ENCODE data around the gene SORD. TPM values are rescaled to one million over a fixed set of nuclear protein-coding genes. Genes with fewer than 3 reads are reported as not detected.

Gene SORD
- total and polyA plus RNA-seq, 10 of the 15 experiments (the other 5 are each of a cell fraction or from before 2014, with no cell fraction given) = 7.5 to 51.6 (median 40.1) TPM

DNA sequence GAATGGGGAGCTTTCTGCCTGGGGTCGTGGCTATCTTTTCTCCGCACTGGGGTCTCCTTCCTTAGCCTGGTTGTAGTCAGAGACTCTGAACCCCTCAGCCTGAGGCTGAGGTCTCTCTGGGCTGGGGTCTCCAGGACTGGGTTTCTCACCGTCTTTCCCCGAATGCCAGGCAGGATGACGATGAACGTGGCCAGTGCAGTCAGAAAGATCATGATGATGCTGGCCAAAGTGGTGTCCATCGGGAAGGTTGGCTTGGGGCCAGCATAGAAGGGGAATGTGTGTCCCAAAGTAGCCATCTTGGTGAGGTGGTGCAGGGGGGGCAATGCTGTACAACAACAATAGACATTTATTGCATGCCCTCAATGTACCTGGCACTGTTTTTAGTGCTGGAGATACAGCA is 99.7 kb downstream of the SORD start:
- ChIA-PET CTCF (interaction anchor here (1.2 to 5.0 kb wide), 6 partner anchors 13 to 335 kb away, joined by 3 to 21 read pairs (median 4); no protein-coding TSS in a partner anchor), POLR2A (no interaction called here), SMC1A (ENCODE audit: uncharacterized antibody, unreplicated experiment) (interaction anchor here (0.6 kb wide), 1 partner anchor 10 kb away, joined by 3 read pairs; no protein-coding TSS in a partner anchor), RAD21 (ENCODE audit: unreplicated experiment) (no interaction called here)
- peaks cover 0 to 2% of the 10 kb centered on the region in 2 experiments for H3K27me3 ChIP-seq (replicated peaks in 1 of 2; ENCODE audit: control insufficient read depth in 2 of 2, insufficient read depth in 2 of 2, low read length in 1 of 2)
- H3K9me3 ChIP-seq (replicated peaks; ENCODE audit: control insufficient read depth, insufficient read depth, low read length) = no peaks in the 10 kb centered on the region
- no peaks in the 10 kb centered on the region for H3K79me2 ChIP-seq (ENCODE audit: control insufficient read depth, insufficient read depth, low read length)
- no peak overlapping the region for H3K27ac ChIP-seq (ENCODE audit: control insufficient read depth, insufficient read depth)
- H2AFZ ChIP-seq (ENCODE audit: control insufficient read depth, low read depth, low read length) = no peak overlapping the region
- ATAC-seq = no peak
- H3K4me3 ChIP-seq = no peak overlapping the region
- WGBS (ENCODE audit: insufficient coverage, insufficient replicate concordance, low lambda C conversion rate, missing lambda C conversion rate) = 56% methylated on average over 7 of the region's 7 CpGs
- DNase-seq (ENCODE audit: low read depth, low spot score) = no peak
- H4K20me1 ChIP-seq (ENCODE audit: control insufficient read depth, insufficient read depth) = no peaks in the 10 kb centered on the region
- intact Hi-C loops (cut with micrococcal nuclease; ENCODE audit: unreplicated experiment) = loop anchor here (10.0 kb wide), 1 partner anchor 148 kb away; no protein-coding TSS in a partner anchor
- TF ChIP-seq PAX8 (IDR thresholded peaks at IDR 0.05) (no peak), ZNF622 (IDR thresholded peaks at IDR 0.05) (no peak), ZBED1 (IDR thresholded peaks at IDR 0.05; ENCODE audit: borderline replicate concordance) (no peak), CBFB (IDR thresholded peaks at IDR 0.05; ENCODE audit: low read depth) (no peak), YBX1 (IDR thresholded peaks at IDR 0.05) (no peak)
- TF ChIP-seq, protein P1, sequence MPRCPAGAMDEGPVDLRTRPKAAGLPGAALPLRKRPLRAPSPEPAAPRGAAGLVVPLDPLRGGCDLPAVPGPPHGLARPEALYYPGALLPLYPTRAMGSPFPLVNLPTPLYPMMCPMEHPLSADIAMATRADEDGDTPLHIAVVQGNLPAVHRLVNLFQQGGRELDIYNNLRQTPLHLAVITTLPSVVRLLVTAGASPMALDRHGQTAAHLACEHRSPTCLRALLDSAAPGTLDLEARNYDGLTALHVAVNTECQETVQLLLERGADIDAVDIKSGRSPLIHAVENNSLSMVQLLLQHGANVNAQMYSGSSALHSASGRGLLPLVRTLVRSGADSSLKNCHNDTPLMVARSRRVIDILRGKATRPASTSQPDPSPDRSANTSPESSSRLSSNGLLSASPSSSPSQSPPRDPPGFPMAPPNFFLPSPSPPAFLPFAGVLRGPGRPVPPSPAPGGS (IDR thresholded peaks at IDR 0.05; ENCODE audit: borderline replicate concordance, insufficient read depth, low read depth, low read length, poor library complexity, severe bottlenecking) = no peak
- in situ Hi-C loops (cut with MboI) = no loop called here
- H3K9ac ChIP-seq (ENCODE audit: control insufficient read depth, insufficient read depth, low read length) = no peak overlapping the region
- BruUV-seq (replicated peaks) = no TSS peak
- FAIRE-seq = no peak
- no peaks in the 10 kb centered on the region for H3K36me3 ChIP-seq (ENCODE audit: control insufficient read depth in 2 of 2, insufficient read depth in 2 of 2, low read length in 1 of 2)
- H3K4me1 ChIP-seq (ENCODE audit: control insufficient read depth, insufficient read depth, low read length) = no peaks in the 10 kb centered on the region
- H3K4me2 ChIP-seq (ENCODE audit: control insufficient read depth, insufficient read depth) = no peak overlapping the region

DNA sequence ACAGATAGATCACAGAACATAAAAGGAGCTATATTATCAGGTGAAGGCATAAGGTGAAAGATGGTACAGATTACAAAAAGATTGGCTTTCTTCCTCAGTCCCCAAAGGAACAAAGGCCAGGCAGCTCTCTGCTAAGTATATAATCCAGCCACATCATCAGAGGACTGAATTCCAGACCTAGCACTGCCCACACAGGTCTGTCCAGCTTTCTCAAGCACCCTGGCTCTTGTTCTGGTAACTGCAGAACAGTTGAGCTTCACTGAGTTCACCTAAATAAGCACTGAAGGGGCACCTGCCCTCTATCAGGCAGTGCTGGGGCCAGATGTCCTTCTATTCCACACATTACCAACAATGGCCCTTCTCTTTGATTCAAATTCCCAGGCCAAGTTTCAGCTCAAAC is 100.4 kb downstream of the SORD start:
- Histone ChIP-seq H3K27ac (ENCODE audit: control insufficient read depth, insufficient read depth) (no peak overlapping the region), H2AFZ (ENCODE audit: control insufficient read depth, low read depth, low read length) (no peak overlapping the region), H3K4me2 (ENCODE audit: control insufficient read depth, insufficient read depth) (no peak overlapping the region), H3K79me2 (ENCODE audit: control insufficient read depth, insufficient read depth, low read length) (no peaks in the 10 kb centered on the region), H4K20me1 (ENCODE audit: control insufficient read depth, insufficient read depth) (no peaks in the 10 kb centered on the region), H3K36me3 (ENCODE audit: control insufficient read depth in 2 of 2, insufficient read depth in 2 of 2, low read length in 1 of 2) (no peaks in the 10 kb centered on the region), H3K4me3 (no peak overlapping the region), H3K4me1 (ENCODE audit: control insufficient read depth, insufficient read depth, low read length) (no peaks in the 10 kb centered on the region), H3K9me3 (replicated peaks; ENCODE audit: control insufficient read depth, insufficient read depth, low read length) (no peaks in the 10 kb centered on the region), H3K27me3 (replicated peaks in 1 of 2; ENCODE audit: control insufficient read depth in 2 of 2, insufficient read depth in 2 of 2, low read length in 1 of 2) (peaks cover 0 to 2% of the 10 kb centered on the region in 2 experiments), H3K9ac (ENCODE audit: control insufficient read depth, insufficient read depth, low read length) (no peak overlapping the region)
- RAD21 ChIA-PET (ENCODE audit: unreplicated experiment) = no interaction called here
- ATAC-seq (no peak), FAIRE-seq (no peak), DNase-seq (ENCODE audit: low read depth, low spot score) (no peak)
- SMC1A ChIA-PET (ENCODE audit: uncharacterized antibody, unreplicated experiment) = no interaction called here
- POLR2A ChIA-PET = no interaction called here
- intact Hi-C loops (cut with micrococcal nuclease; ENCODE audit: unreplicated experiment) (loop anchor here (10.0 kb wide), 1 partner anchor 149 kb away; no protein-coding TSS in a partner anchor), in situ Hi-C loops (cut with MboI) (no loop called here)
- no TSS peak for BruUV-seq (replicated peaks)
- CTCF ChIA-PET = interaction anchor here (1.1 to 5.0 kb wide), 7 partner anchors 10 to 334 kb away, joined by 3 to 21 read pairs (median 4); no protein-coding TSS in a partner anchor
- TF ChIP-seq TCF7 (IDR thresholded peaks at IDR 0.05; ENCODE audit: borderline replicate concordance) (no peak), ZNF24 (IDR thresholded peaks at IDR 0.05) (no peak), NFIC (IDR thresholded peaks at IDR 0.05; ENCODE audit: low read depth, low read length) (no peak), SP1 (IDR thresholded peaks at IDR 0.05; ENCODE audit: low read depth, low read length) (no peak), CHD4 (IDR thresholded peaks at IDR 0.05) (no peak), HCFC1 (IDR thresholded peaks at IDR 0.05; ENCODE audit: low read length) (no peak), EP300 (IDR thresholded peaks at IDR 0.05; ENCODE audit: borderline replicate concordance in 1 of 2, control insufficient read depth in 1 of 2, low read depth in 2 of 2, low read length in 2 of 2) (no peak)
- TF ChIP-seq, protein P2, sequence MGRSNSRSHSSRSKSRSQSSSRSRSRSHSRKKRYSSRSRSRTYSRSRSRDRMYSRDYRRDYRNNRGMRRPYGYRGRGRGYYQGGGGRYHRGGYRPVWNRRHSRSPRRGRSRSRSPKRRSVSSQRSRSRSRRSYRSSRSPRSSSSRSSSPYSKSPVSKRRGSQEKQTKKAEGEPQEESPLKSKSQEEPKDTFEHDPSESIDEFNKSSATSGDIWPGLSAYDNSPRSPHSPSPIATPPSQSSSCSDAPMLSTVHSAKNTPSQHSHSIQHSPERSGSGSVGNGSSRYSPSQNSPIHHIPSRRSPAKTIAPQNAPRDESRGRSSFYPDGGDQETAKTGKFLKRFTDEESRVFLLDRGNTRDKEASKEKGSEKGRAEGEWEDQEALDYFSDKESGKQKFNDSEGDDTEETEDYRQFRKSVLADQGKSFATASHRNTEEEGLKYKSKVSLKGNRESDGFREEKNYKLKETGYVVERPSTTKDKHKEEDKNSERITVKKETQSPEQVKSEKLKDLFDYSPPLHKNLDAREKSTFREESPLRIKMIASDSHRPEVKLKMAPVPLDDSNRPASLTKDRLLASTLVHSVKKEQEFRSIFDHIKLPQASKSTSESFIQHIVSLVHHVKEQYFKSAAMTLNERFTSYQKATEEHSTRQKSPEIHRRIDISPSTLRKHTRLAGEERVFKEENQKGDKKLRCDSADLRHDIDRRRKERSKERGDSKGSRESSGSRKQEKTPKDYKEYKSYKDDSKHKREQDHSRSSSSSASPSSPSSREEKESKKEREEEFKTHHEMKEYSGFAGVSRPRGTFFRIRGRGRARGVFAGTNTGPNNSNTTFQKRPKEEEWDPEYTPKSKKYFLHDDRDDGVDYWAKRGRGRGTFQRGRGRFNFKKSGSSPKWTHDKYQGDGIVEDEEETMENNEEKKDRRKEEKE (IDR thresholded peaks at IDR 0.05) = no peak
- TF ChIP-seq, protein P1 (IDR thresholded peaks at IDR 0.05; ENCODE audit: borderline replicate concordance, insufficient read depth, low read depth, low read length, poor library complexity, severe bottlenecking) = no peak

All from GM12878 (cell line).